Measurements from ENCODE around the gene PLOD1. TPM values are rescaled to one million over a fixed set of nuclear protein-coding genes. Genes with fewer than 3 reads are reported as not detected.
A peak's percentile ranks its signal among the peaks of the same experiment; 100 is the strongest.

Gene PLOD1
- total RNA-seq, 1 donor from 2014 or later, result 147 TPM

DNA sequence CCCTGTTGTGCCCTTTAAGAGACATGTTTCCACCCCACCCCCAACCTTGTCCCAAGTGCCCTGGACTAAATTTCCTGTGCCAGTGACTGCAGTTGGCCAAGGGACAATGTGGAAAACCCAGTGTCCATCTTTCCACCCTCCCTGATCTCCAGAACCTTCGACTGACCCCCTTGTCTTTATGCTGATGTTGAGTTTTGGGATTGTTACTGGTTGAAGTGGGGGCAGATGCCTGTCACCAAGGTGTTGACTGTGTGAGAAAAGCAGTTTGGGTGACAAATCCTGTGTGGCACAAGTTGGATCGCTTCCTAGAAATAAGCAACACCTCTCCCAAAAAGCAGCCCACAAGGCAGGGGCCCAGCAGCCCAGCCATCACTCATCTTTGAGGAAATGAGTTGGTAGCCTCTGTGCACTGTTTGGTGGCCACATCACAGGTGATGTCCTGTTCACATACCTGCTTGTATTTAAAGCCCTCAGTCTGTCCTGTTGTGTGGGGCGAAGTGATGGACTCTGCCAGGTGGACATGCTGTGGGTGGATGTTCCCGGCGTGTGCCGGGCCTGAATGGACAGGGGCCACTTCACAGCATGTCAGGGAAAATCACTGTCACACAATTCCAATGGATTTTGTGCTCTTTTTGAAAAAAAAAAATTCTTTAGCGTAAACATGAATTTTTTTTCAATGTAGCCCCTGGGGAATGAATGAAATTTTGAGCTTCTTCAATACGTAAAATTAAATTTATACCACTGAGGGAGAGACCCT is 78.2 kb downstream of the PLOD1 start:
- no peak overlapping the region for H3K4me3 ChIP-seq (ENCODE audit: low read depth, low read length)
- TF ChIP-seq CTCF (conservative IDR thresholded peaks at IDR 0.05; ENCODE audit: low read depth, low read length), result no peak
- DNase-seq (ENCODE audit: low read depth), result no peak

- DNase-seq (ENCODE audit: low read depth), result no peak
- TF ChIP-seq CTCF (conservative IDR thresholded peaks at IDR 0.05; ENCODE audit: low read depth, low read length), result peak; percentile 13
- H3K4me3 ChIP-seq (ENCODE audit: low read depth, low read length), result no peak overlapping the region
Measured at GRCh38 chr1:12014141-12014991, 79.8 kb downstream of the PLOD1 start.

- TF ChIP-seq CTCF (conservative IDR thresholded peaks at IDR 0.05; ENCODE audit: low read depth, low read length), result no peak
- no peak for DNase-seq (ENCODE audit: low read depth)
- H3K4me3 ChIP-seq (ENCODE audit: low read depth, low read length), result no peak overlapping the region
Measured at GRCh38 chr1:12015001-12015491, 80.5 kb downstream of the PLOD1 start.

- no peak overlapping the region for H3K4me3 ChIP-seq (ENCODE audit: low read depth, low read length)
- no peak for DNase-seq (ENCODE audit: low read depth)
- no peak for TF ChIP-seq CTCF (conservative IDR thresholded peaks at IDR 0.05; ENCODE audit: low read depth, low read length)
Measured at GRCh38 chr1:12015499-12015898, 81.0 kb downstream of the PLOD1 start.

DNA sequence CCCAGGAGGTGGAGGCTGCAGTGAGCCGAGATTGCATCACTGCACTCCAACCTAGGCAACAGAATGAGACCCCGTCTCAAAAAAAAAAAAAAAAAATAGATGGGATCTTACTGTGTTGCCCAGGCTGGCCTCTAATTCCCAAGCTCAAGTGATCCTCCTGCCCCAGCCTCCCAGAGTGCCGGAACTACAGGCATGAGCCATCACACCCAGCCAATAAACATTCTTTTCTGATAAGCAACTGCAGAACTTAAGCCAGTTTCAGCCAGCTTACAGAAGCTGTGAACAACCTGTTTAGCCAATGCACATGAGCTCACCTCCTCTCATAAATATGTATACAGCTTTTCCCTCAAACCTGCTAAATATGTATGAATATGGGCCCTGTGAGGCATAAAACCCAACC is 81.7 kb downstream of the PLOD1 start:
- DNase-seq (ENCODE audit: low read depth), result no peak
- no peak for TF ChIP-seq CTCF (conservative IDR thresholded peaks at IDR 0.05; ENCODE audit: low read depth, low read length)
- no peak overlapping the region for H3K4me3 ChIP-seq (ENCODE audit: low read depth, low read length)

GRCh38 chr1:12019858-12020509 is 85.5 kb downstream of the PLOD1 start:
- H3K4me3 ChIP-seq (ENCODE audit: low read depth, low read length), result peak overlapping the region; percentile 96
- TF ChIP-seq CTCF (conservative IDR thresholded peaks at IDR 0.05; ENCODE audit: low read depth, low read length), result no peak
- no peak for DNase-seq (ENCODE audit: low read depth)

Data from epithelial cell of proximal tubule (primary cell).